ENCODE measurements around the gene MAML2.
"Not testable (repeated sequence)": the region's sequence is repeated elsewhere in the genome, so short reads cannot be mapped to it uniquely, and the experiment has no call there.

MAML2 gene

GRCh38 chr11:96273507-96273906, 69.5 kb downstream of the MAML2 start:
- in situ Hi-C loops (cut with MboI; ENCODE audit: low sequenced_read_pairs): no loop called here

GRCh38 chr11:96272529-96273222, 70.3 kb downstream of the MAML2 start:
- in situ Hi-C loops (cut with MboI; ENCODE audit: low sequenced_read_pairs): no loop called here

GRCh38 chr11:96271777-96272176, 71.2 kb downstream of the MAML2 start:
- in situ Hi-C loops (cut with MboI; ENCODE audit: low sequenced_read_pairs): no loop called here

- in situ Hi-C loops (cut with MboI; ENCODE audit: low sequenced_read_pairs): not testable (repeated sequence)
Observed at GRCh38 chr11:96271352-96271751, 71.6 kb downstream of the MAML2 start.

GRCh38 chr11:96268527-96268926, 74.5 kb downstream of the MAML2 start:
- in situ Hi-C loops (cut with MboI; ENCODE audit: low sequenced_read_pairs): not testable (repeated sequence)

GRCh38 chr11:96267496-96268032, 75.4 kb downstream of the MAML2 start:
- in situ Hi-C loops (cut with MboI; ENCODE audit: low sequenced_read_pairs): no loop called here

- in situ Hi-C loops (cut with MboI; ENCODE audit: low sequenced_read_pairs): no loop called here
Observed at GRCh38 chr11:96267001-96267495, 75.9 kb downstream of the MAML2 start.

GRCh38 chr11:96265972-96266371, 77.0 kb downstream of the MAML2 start:
- in situ Hi-C loops (cut with MboI; ENCODE audit: low sequenced_read_pairs): no loop called here

GRCh38 chr11:96265220-96265737, 77.7 kb downstream of the MAML2 start:
- in situ Hi-C loops (cut with MboI; ENCODE audit: low sequenced_read_pairs): no loop called here

- in situ Hi-C loops (cut with MboI; ENCODE audit: low sequenced_read_pairs): no loop called here
Observed at GRCh38 chr11:96264364-96264763, 78.6 kb downstream of the MAML2 start.

- in situ Hi-C loops (cut with MboI; ENCODE audit: low sequenced_read_pairs): no loop called here
Observed at GRCh38 chr11:96263238-96263763, 79.7 kb downstream of the MAML2 start.

- in situ Hi-C loops (cut with MboI; ENCODE audit: low sequenced_read_pairs): no loop called here
Observed at GRCh38 chr11:96260532-96260931, 82.5 kb downstream of the MAML2 start.

- in situ Hi-C loops (cut with MboI; ENCODE audit: low sequenced_read_pairs): no loop called here
Observed at GRCh38 chr11:96260067-96260511, 82.9 kb downstream of the MAML2 start.

- in situ Hi-C loops (cut with MboI; ENCODE audit: low sequenced_read_pairs): no loop called here
Observed at GRCh38 chr11:96259134-96259830, 83.7 kb downstream of the MAML2 start.

GRCh38 chr11:96257972-96258934, 84.7 kb downstream of the MAML2 start:
- in situ Hi-C loops (cut with MboI; ENCODE audit: low sequenced_read_pairs): no loop called here

- in situ Hi-C loops (cut with MboI; ENCODE audit: low sequenced_read_pairs): no loop called here
Observed at GRCh38 chr11:96257036-96257435, 86.0 kb downstream of the MAML2 start.

GRCh38 chr11:96256215-96257011, 86.6 kb downstream of the MAML2 start:
- in situ Hi-C loops (cut with MboI; ENCODE audit: low sequenced_read_pairs): no loop called here

- in situ Hi-C loops (cut with MboI; ENCODE audit: low sequenced_read_pairs): no loop called here
Observed at GRCh38 chr11:96254854-96255253, 88.1 kb downstream of the MAML2 start.

GRCh38 chr11:96254087-96254486, 88.9 kb downstream of the MAML2 start:
- in situ Hi-C loops (cut with MboI; ENCODE audit: low sequenced_read_pairs): no loop called here
